Dermis blood vessel endothelial cell (primary cell): ENCODE measurements around the gene NUDCD3. TPM values are rescaled to one million over a fixed set of nuclear protein-coding genes. Genes with fewer than 3 reads are reported as not detected.

Source experiments
- DNase-seq: peaks from one replicate; pipeline ENCODE4 v3.0.0; 2010
- total RNA-seq: library from RNA; depleted of rRNA; stranded (reverse); fragments of >200 nt; gene quantifications from 2 replicates; pipeline ENCODE4 v1.2.3, GENCODE V29; 2014

Gene NUDCD3
- total RNA-seq, 1 donor from 2014 or later, result 71.6 TPM

DNA sequence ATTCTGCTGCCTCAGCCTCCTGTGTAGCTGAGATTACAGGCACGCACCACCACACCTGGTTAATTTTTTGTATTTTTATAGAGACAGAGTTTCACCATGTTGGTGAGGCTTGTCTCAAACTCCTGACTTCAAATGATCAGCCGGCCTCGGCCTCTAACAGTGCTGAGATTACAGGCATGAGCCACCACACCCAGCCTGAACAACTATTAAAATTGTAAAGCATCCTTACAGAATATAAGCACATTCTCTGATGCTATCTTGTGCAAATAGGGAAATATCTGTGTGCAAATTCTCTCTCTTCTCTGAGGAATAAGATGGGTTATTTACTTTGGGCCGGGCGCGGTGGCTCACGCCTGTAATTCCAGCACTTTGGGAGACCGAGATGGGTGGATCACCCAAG is 12.5 kb downstream of the NUDCD3 start:
- no peak for DNase-seq

DNA sequence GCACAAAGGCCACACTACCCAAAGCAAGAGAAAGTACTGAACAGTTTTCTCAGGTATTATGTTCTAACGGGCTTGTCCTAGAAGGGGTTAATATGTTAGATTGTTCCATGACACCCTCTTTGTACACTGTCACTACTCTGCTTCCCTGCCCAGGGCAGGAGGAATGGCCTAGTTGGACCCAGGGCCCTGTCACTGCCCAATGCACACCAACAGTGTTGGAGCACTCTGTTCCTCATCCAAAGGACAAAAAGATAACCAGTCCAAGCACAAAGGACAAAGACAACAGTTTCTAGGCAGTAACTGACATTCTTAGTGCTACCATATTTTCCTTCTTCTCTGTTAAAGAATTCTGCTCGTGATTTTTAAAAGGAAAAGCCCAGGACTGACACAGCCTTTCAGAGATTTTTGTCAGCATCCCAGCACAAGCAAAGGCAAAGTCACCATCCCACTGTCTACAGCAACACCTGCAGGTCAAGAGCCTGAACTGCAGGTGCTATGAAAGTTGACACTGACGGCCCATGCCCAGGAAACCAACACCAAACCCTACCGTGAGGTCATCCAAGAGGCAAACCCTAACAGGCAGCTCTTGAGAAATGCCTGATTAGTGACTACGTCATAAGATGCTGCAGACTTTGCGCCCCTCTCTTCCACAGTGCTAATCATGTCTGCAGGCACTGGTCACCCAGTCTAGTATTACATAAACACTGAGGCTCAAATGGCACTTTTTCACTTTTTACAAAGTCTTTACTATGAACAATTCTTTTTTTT is 13.2 kb downstream of the NUDCD3 start:
- DNase-seq, result peak; percentile 89

DNA sequence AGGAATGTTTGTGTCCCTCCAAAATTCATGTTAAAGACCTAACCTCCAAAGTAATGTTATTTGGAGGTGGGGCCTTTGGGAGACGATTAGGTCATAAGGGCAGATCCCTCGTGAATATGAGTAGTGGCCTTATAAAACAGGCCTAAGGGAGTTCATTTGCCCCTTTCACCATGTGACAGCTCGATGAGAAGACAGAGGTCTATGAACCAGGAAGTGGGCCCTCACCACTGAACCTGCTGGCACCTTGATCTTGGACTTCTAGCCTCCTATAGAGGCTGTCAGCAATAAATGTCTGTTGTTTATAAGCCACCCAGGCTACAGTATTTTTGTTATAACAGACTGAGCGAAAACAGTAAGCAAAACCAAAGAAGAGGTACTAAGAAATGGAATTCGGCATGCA is 14.1 kb downstream of the NUDCD3 start:
- DNase-seq, result no peak

DNA sequence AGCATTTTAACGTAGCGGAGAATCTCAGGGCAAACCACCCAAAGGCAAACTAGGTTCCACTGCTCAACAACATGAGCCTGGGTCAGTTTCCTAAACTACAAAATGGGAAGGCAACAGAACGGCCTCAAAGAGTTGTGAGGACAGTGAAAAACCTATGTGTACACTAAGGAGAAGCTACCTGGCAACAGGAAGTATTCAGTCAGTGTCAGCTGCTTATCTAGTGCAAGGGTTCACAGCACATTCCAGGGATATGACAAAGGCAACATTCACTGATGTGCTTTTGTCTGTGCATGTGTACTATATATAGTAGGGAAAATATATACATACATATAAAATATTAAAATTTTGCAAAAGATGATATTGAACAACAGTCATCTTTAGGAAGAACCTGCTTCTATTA is 17.2 kb downstream of the NUDCD3 start:
- DNase-seq, result peak; percentile 60

DNA sequence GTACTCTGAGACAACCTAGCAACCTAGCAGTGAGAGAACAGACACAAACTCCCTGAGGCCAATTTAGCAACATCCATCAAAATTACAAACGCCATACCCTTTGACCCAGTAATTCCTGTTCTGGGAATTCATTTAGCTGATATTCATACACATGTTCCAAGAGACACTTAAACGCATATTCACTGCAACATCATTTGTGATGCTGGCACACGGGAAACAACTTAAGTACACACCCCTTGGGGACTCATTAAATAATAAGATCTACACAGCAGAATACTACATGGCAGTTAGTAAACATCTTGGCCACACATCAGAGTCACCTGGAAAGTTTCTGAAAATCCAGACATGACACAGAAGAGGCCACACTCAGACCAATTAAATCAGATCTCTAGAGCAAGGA is 17.6 kb downstream of the NUDCD3 start:
- no peak for DNase-seq

DNA sequence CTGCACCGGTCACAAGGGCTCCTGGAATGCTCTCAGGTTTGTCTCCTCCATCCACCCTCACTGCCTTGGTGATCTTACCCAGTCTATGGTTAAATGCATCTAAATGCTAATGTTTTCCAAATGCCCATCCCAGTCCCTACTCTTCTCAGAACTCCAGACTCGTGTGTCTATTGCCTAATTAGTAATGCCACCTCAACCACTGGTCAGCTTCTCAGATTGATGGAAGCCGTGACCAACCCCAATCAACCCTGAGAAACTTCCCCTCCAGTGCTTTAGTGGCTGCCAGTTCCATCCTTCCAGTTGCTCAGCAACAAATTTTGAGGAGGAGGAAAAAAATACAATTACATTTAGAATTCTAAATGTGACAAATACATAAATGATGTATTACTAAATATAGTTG is 18.6 kb downstream of the NUDCD3 start:
- no peak for DNase-seq

DNA sequence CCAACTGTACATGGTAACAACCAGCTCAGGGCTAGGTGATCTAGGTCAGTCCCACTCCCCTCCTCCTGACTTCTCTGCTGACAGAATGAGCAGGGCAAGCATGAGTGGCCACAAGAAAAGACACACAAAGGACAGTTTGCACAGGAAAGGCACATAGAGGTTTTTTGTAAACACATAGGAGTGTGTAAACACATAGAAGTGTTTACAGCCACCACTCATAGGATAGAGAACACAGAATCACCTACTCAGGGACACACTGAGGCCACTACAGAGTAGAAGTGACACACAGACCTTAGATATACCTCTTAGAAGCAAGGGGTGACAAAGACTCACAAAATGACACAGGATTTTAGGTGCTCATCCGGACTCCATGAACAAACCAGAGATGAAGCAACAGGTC is 19.0 kb downstream of the NUDCD3 start:
- DNase-seq, result no peak

DNA sequence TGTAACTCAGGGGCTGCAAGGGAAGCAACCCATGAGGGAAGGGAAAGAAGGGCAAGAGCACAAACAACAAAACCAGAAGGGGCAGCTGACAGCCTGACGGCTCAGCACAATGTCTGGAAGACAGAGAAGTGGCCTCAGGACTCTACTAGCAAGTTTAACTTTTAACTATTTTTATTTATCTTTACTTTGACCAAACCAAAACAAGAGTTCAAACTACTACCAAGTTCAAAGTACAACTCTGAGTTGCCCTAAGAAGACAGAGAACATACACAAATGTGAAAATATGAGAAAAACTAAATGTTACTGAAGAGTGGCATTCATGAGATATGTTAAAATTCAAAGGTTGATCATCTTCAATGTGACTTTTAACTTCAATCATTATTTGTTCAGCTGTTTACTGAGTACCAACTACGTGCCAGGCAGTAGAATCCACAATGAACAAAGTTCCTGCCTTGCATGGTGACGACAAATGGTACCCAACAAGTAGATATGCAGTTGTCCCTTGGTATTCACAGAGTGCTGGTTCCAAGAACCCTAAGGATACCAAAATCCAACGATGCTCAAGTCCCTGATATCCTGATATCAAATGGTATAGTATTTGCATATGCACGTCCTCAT is 19.7 kb downstream of the NUDCD3 start:
- no peak for DNase-seq

DNA sequence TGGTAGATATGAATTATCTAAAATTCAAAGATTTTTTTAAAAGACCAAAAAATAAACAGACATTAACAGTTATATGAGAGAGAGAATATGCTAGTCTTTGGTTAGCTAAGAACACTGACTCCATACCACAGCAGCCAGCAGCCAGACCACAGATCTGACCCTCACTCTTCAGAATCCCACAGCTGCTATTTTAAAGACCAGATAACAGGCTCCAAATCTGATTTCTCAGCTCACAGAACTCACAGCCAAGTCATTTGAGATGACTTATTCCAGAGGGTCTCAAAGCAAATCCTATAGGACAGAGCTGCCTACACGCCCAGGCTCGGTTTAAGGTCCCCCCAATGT is 20.4 kb downstream of the NUDCD3 start:
- DNase-seq, result no peak

DNA sequence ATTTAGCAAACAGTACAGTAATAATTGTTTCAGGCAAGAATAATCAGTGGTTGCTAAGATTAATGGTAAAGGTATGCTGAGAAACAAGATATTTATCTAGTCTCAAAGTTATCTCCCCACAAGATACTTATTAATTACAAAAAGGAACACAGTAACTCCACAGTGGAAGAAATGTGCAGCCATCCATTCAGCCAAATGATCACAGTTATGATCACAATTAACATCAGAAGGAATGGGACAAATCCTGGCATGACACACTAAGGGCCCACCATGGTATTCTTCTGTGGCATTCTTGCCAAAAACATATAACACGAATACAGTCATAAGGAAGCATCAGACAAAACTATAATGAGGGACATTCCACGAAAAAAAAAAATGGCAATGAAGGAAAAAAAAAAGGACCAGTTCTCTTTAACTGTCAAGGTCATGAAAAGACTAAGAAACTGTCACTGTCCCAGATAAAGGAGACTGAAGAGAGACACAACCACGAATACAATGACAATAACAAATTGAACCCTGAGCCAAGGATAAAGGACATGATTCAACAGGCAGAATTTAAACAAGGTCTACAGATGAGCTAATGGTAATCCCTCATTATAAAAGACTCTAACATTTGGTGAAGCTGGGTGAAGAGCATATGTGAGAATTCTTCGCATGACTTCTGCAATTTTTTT is 20.9 kb downstream of the NUDCD3 start:
- no peak for DNase-seq

DNA sequence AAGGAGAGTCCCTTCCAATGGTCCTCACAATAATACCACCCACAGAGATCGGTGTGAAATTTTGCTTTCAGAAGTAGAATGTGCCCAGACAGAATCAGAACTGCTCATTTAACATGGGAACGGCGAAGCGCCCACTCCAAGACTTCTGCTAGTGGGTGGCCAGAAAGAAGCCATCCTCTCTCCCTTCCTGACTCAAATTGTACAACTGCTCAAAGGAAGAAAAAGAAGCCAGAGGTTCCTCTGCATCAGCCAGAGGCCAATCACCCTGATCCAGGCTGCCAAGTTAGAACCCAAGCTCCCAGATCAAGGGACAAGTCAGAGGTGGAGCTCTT is 23.3 kb downstream of the NUDCD3 start:
- DNase-seq, result no peak

DNA sequence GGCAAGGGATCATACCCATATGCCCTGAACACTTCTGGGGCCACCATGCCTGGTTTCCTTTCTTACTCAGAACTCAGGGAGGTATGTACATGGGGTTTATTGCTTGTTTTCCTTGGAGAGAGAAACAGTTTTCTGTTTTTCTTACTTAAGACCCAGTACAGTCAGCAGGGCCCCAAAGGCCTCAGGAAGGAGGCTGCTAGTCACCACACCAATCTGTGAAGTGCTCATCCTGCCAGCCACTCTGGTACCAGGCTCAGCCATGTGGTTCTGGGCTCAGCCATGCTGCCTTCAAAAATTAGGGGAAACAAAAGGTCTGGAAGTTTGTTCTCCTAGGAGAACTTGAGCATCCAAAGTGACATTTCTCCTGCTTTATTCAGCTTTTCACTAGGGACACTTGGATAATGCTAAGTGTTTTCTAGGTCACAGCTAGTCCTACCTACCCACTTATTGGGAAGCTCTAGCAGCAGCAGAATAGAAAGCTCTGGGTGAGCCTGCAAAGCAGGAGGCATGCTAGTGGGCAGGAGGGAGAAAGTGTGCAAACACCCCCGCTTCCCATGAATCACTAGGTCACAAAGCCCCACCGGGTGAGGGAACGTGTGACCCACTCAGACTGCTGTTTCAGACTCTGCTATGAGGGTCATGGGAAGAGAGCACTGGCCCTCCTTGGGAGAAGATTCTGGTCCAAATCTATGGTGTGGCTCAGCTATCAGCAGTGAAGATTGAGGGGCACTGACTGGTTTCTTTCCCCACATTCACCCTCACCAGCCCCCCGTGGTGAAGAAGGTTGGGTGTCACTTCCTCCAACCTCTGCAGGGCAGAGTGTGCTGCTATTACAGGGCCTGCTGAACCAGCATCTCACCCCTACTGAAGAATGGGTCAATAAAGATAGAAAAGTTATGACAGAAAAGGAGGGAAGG is 23.9 kb downstream of the NUDCD3 start:
- DNase-seq, result peak; percentile 51

DNA sequence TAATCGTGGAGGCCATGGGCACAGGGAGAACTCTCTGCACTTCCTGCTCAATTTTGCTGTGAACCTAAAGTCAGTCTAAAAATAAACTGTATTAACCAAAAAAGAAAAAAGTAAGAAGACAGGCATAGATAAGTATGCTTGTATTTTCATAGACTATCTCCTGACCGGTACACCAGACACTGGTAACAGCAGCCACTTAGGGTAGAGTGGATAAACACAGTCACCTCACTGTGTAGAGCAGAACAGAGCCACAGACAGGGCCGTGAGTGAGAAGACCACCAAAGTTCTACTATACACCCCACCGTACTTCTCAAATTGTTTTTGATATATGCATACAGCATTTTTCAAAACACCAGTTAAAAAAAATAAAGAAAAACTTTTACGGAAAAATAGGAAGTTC is 25.0 kb downstream of the NUDCD3 start:
- no peak for DNase-seq

DNA sequence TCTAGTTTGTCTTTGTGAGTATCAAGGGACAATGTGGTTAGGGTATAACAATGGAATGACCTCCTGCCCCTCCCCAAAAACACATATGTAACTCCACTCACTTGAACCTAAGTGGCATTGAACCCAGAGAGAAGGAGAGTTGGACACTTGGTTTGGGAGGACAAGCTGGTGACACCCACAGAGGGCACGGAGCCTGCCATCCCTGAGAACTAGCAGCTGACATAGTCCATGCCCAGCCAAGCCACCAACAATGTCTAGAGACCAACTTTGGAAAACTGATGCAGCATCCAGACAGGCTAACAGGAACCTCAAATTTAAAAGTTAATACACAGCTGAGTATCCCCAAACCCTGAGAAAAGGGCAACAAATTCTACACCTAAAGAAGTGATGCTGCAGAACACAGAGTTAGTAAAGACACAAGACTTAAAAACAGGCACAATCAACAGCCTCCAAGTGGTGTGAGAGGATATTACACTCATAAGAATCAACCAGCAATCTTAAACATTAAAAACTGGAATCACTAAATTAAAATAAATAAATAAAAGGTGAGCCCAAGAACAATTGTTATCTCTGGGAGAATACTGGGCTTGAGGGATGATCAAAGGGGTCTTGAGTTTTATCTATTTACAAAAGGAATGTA is 27.2 kb downstream of the NUDCD3 start:
- DNase-seq, result peak; percentile 50

DNA sequence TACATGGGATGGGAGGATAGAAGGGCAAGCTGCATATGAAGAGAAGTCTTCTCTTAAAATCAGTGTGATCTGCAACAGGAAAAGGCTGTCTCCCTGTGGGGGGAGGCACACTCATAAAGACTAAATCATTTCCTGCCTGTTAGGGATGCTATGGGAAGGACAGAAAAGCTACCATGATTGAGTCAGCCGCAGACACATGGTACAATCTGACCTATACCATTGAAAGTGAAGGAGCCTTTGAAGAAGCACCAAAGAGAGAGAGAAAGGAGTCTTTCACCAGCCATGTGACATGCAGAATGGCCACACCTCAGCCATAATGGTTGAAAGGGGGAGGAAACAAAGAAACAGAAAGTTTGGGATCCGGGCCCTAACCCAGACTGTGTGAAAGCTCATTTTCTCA is 29.1 kb downstream of the NUDCD3 start:
- DNase-seq, result peak; percentile 76

DNA sequence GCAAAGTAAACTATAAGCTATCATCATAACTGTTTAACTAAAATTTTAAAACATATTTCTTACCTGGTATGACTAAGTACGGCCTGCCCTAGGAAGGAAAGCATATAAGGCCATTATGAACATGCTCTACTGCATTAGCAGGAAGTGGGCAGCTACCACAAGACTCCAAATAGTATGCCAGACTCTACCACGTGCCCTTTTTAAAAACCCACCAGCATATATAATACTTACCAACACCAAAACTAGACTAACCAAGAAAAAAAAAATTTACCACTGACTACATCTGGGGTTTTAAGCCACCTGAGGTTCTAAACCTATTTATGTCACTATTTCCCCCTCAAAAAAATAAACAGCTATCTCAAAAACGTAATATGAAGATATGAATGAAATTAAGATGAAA is 30.1 kb downstream of the NUDCD3 start:
- peak; percentile 27 for DNase-seq

DNA sequence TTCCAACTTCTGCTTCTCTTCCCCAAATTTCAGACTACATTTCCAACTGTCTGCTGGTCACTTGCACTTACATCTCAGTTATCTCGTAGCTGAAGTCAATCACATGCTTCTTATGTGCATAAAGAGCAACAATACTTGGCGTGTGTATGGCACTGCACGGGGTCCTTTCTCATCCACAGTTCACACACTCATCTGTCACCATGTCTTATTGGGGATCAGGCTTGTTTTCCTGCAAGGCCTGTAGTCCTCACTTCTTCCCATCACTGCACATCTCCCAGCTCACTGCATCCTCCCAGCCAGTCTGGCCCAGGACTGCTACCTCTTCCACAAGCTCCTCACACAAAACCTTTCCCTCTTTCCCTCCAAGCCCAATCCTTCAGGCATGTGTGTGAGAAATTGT is 35.3 kb downstream of the NUDCD3 start:
- no peak for DNase-seq

DNA sequence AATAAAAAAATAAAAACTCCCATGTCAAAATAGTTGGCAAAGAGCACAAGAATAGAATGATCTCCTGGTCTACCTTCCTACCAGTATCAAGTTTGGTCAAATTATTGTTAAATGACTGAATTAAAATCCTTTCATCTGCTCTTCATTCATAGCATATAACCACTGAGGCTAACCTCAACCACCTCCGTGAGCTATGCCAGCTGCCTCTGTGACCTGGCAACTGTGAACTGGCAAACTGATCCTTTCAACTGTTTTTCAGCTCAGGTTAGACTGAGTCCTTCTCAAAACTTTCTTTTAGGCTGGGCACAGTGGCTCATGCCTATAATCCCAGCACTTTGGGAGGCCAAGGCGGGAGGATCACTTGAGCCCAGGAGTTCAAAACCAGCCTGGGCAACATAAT is 36.1 kb downstream of the NUDCD3 start:
- DNase-seq, result no peak

DNA sequence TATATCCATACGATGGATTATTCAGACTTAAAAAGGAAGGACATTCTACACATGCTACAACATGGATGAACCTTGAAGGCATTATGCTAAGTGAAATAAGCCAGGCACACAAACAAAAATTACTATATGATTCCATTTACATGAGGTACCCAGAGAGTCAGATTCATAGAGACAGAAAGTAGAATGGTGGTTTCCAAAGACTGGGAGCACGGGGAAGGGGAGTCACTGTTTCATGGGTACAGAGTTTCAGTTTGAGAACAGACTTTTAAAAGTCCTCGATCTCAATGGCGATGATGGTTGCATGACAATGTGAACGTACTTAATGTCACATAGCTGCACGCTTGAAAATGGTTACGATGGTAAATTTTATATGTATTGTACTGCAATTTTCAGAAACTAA is 39.3 kb downstream of the NUDCD3 start:
- DNase-seq, result no peak

DNA sequence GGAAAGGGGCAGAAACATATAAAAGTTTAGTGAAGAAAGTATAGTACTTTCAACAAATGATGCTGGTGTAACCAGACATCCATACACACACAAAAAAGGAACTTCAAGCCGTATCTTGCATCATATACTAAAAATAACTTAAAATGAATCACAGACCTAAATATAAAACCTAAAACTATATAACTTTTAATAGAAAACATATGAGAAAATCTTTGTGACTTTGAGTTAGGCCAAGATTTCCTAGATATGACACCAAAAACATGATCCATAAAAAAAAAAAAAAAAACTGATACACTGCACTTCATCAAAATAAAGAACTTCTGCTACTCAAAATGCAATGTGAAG is 40.9 kb downstream of the NUDCD3 start:
- no peak for DNase-seq

DNA sequence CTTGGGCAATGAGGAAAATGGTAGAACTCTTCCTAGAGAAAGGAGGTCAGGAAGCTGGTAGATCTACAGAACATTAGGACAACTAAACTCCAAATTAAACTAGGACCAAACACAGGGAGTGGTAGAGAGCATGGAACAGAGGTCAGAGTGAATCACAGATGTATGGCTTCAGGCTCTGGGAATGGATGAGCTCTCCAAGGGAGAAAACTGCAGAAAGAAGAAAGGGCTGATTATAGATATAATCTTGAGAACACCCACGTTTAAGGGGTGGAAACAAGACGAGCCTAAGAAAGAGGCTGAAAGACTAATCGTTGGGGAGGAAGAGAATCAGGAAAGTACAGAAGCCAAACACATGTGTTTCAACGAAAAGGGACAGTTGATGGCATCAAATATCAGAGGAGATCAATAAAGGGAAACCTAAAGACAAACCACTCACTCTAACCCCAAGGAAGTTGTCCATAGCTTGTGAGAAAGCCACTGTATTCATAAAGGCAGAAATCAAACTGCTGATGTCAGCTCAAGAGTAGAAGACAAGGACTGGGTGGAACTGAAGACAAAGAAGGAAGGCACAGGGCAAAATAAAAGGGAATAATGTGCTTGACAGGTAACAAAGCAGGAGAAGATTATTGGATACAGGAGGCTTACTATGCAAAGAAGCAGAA is 41.4 kb downstream of the NUDCD3 start:
- no peak for DNase-seq

DNA sequence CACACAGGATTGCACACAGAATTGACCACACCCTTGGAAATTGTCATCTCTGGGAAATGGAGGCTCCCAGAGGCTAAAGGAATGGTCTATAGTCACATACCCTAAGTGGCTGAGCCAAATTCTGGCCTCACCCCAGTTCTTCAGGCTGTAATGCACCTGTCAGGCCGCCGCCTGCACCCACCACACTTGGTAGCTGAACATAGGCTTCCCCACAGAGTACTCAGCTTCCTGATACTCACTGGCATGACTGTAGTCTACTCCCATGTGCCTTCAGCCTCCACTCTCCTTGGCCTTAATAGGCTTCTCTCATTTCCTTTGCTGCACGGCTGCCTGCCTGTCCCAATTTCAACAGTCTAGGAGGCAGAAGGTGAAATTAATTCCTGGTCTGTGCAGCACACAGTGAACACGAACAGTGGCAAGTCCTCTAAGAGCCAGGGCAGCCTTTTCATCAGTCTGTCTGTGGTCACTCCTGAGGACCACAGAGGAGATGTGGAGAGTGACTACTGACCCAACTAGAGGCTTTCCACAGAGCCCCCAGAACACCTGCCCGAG is 42.5 kb downstream of the NUDCD3 start:
- DNase-seq, result no peak
